WTC11 (cell line): Measurements from ENCODE around the gene KAZALD1. TPM values are rescaled to one million over a fixed set of nuclear protein-coding genes. Genes with fewer than 3 reads are reported as not detected.
"Not testable (repeated sequence)": the region's sequence is repeated elsewhere in the genome, so short reads cannot be mapped to it uniquely, and the experiment has no call there.

ENCODE experiments used
- ATAC-seq: fragments of 200-7000 bp; cut with Tn5 transposase; 2 replicates; pipeline ENCODE4 v1.10.0; 2021; ENCODE audit warnings: mild to moderate bottlenecking, moderate library complexity
- CTCF ChIA-PET: fragments of 300-600 bp; sonication (Branson Sonifier 250); formaldehyde crosslinking; loops from one replicate; lab custom pipeline; 2021; ENCODE audit warnings: antibody characterized with exemption; lab: Charles Lee
- POLR2A ChIA-PET: fragments of 350-600 bp; sonication (Branson Sonifier 250); formaldehyde crosslinking; loops from one replicate; lab custom pipeline; 2021; ENCODE audit warnings: antibody characterized with exemption; lab: Charles Lee
- DNase-seq: peaks from one replicate; pipeline ENCODE4 v3.0.0; 2021; ENCODE audit warnings: low spot score
- H3K27ac Mint-ChIP-seq: 2 replicates; pipeline ENCODE4 v1.8.0; 2021; ENCODE audit warnings: mixed read lengths
- H3K27me3 Mint-ChIP-seq: 2 replicates; pipeline ENCODE4 v1.8.0; 2021; ENCODE audit warnings: low read depth, mild to moderate bottlenecking, moderate library complexity, mixed read lengths
- H3K36me3 Mint-ChIP-seq: 2 replicates; pipeline ENCODE4 v1.8.0; 2021; ENCODE audit warnings: mixed read lengths
- H3K4me1 Mint-ChIP-seq: 2 replicates; pipeline ENCODE4 v1.8.0; 2022; ENCODE audit warnings: mixed read lengths
- H3K4me3 Mint-ChIP-seq: 2 replicates; pipeline ENCODE4 v1.8.0; 2021; ENCODE audit warnings: mild to moderate bottlenecking, moderate library complexity, mixed read lengths
- H3K9me3 Mint-ChIP-seq: 2 replicates; pipeline ENCODE4 v1.8.0; 2021; ENCODE audit warnings: mixed read lengths
- CBFB ChIP-seq: sonication (generic); formaldehyde crosslinking; IDR thresholded peaks from 2 replicates; pipeline ENCODE4 v1.8.1; 2022; ENCODE audit warnings: mild to moderate bottlenecking, low read depth, missing genetic modification reagents
- E2F1 ChIP-seq: sonication (generic); formaldehyde crosslinking; IDR thresholded peaks from 2 replicates; pipeline ENCODE4 v1.8.0; 2022; ENCODE audit warnings: mild to moderate bottlenecking, missing genetic modification reagents
- E2F5 ChIP-seq: sonication (generic); formaldehyde crosslinking; IDR thresholded peaks from 2 replicates; pipeline ENCODE4 v1.8.1; 2022; ENCODE audit warnings: mild to moderate bottlenecking, moderate library complexity, missing genetic modification reagents
- ELF4 ChIP-seq: sonication (generic); formaldehyde crosslinking; IDR thresholded peaks from 2 replicates; pipeline ENCODE4 v1.8.1; 2022; ENCODE audit warnings: low read depth, mild to moderate bottlenecking, moderate library complexity, missing genetic modification reagents
- GRHL2 ChIP-seq: fragments of 250-450 bp; sonication (Bioruptor Pico); IDR thresholded peaks from 2 replicates; pipeline ENCODE4 v1.8.0; 2022; ENCODE audit warnings: mild to moderate bottlenecking, moderate library complexity; ENCODE audit not compliant: insufficient replicate concordance, severe bottlenecking
- HMGXB4 ChIP-seq: sonication (generic); formaldehyde crosslinking; IDR thresholded peaks from 2 replicates; pipeline ENCODE4 v1.8.1; 2023; ENCODE audit warnings: mild to moderate bottlenecking, moderate library complexity, missing genetic modification reagents
- JUN ChIP-seq: sonication (generic); formaldehyde crosslinking; IDR thresholded peaks from 2 replicates; pipeline ENCODE4 v1.8.0; 2023; ENCODE audit warnings: mild to moderate bottlenecking, missing genetic modification reagents
- KAT7 ChIP-seq: sonication (generic); formaldehyde crosslinking; IDR thresholded peaks from 2 replicates; pipeline ENCODE4 v1.8.1; 2023; ENCODE audit warnings: missing genetic modification reagents, mild to moderate bottlenecking, borderline replicate concordance
- RORB ChIP-seq: fragments of 250-450 bp; sonication (Bioruptor Pico); IDR thresholded peaks from 2 replicates; pipeline ENCODE4 v1.9.0; 2021; ENCODE audit warnings: mild to moderate bottlenecking
- TCF7 ChIP-seq: sonication (generic); formaldehyde crosslinking; IDR thresholded peaks from 2 replicates; pipeline ENCODE4 v1.8.0; 2022; ENCODE audit warnings: mild to moderate bottlenecking, low read depth, missing genetic modification reagents, moderate library complexity
- TEAD4 ChIP-seq: sonication (generic); formaldehyde crosslinking; IDR thresholded peaks from 2 replicates; pipeline ENCODE4 v1.8.0; 2022; ENCODE audit warnings: mild to moderate bottlenecking, missing genetic modification reagents
- USF1 ChIP-seq: sonication (generic); formaldehyde crosslinking; IDR thresholded peaks from 2 replicates; pipeline ENCODE4 v1.8.0; 2022; ENCODE audit warnings: mild to moderate bottlenecking, missing genetic modification reagents
- ZNF219 ChIP-seq: sonication (generic); formaldehyde crosslinking; IDR thresholded peaks from 2 replicates; pipeline ENCODE4 v1.8.0; 2023; ENCODE audit warnings: missing genetic modification reagents, mild to moderate bottlenecking, borderline replicate concordance
- ZNF416 ChIP-seq: fragments of 250-450 bp; sonication (Bioruptor Pico); IDR thresholded peaks from 2 replicates; pipeline ENCODE4 v1.9.0; 2021; ENCODE audit warnings: mild to moderate bottlenecking, inconsistent platforms
- ZNF423 ChIP-seq: fragments of 250-450 bp; sonication (Bioruptor Pico); IDR thresholded peaks from 2 replicates; pipeline ENCODE4 v2.1.2; 2022; ENCODE audit warnings: mild to moderate bottlenecking, moderate library complexity
- ZNF512 ChIP-seq: sonication (generic); formaldehyde crosslinking; IDR thresholded peaks from 2 replicates; pipeline ENCODE4 v1.8.1; 2022; ENCODE audit warnings: missing genetic modification reagents, borderline replicate concordance
- total RNA-seq: library from RNA; stranded (reverse); gene quantifications from 3 replicates; pipeline ENCODE4 v1.2.3, GENCODE V29; 2021

KAZALD1 gene
- total RNA-seq, 1 experiment from 2014 or later = 19.2 TPM

- TF ChIP-seq E2F5 (CRISPR knock-in tag) = no peak
- no peak for TF ChIP-seq ZNF423
- no peak for TF ChIP-seq ZNF512
- TF ChIP-seq JUN = no peak
- TF ChIP-seq ZNF416 (CRISPR knock-in tag) = no peak
- no peak for TF ChIP-seq GRHL2 (CRISPR knock-in tag)
- no peak for TF ChIP-seq CBFB (CRISPR knock-in tag)
- TF ChIP-seq ELF4 (CRISPR knock-in tag) = no peak
Measured at GRCh38 chr10:101032637-101033224, 29.1 kb upstream of the KAZALD1 start (continued).

GRCh38 chr10:101033276-101033675, 28.5 kb upstream of the KAZALD1 start:
- no peaks in the 10 kb centered on the region for H3K36me3 Mint-ChIP-seq
- ChIA-PET POLR2A (no interaction called here), CTCF (interaction anchor here (4.6 kb wide), 1 partner anchor 22 kb away, joined by 48 read pairs; no protein-coding TSS in a partner anchor)
- H3K27ac Mint-ChIP-seq = no peak overlapping the region
- H3K9me3 Mint-ChIP-seq = no peaks in the 10 kb centered on the region
- DNase-seq (no peak), ATAC-seq (no peak)
- no peak overlapping the region for H3K4me3 Mint-ChIP-seq
- peaks cover 67% of the 10 kb centered on the region for H3K27me3 Mint-ChIP-seq
- TF ChIP-seq ZNF219 = no peak
- TF ChIP-seq E2F1 (CRISPR knock-in tag) = no peak
- TF ChIP-seq TEAD4 (CRISPR knock-in tag) = no peak
- no peak for TF ChIP-seq RORB
- no peak for TF ChIP-seq HMGXB4 (CRISPR knock-in tag)
- no peak for TF ChIP-seq KAT7 (CRISPR knock-in tag)
- TF ChIP-seq TCF7 (CRISPR knock-in tag) = no peak
- no peak for TF ChIP-seq USF1 (CRISPR knock-in tag)
- peaks cover 26% of the 10 kb centered on the region for H3K4me1 Mint-ChIP-seq

- DNase-seq, ATAC-seq, H3K27ac Mint-ChIP-seq, H3K36me3 Mint-ChIP-seq, H3K9me3 Mint-ChIP-seq, POLR2A ChIA-PET, H3K4me3 Mint-ChIP-seq: not testable (repeated sequence)
- CTCF ChIA-PET = interaction anchor here (0.6 to 9.7 kb wide), 6 partner anchors 16 to 432 kb away, joined by 3 to 143 read pairs (median 4); no protein-coding TSS in a partner anchor
- Mint-ChIP-seq H3K4me1 (peaks cover 22% of the 10 kb centered on the region), H3K27me3 (peaks cover 65% of the 10 kb centered on the region)
Measured at GRCh38 chr10:101034404-101034803, 27.4 kb upstream of the KAZALD1 start.
